ENCODE measurements around the gene GPN2. TPM values are rescaled to one million over a fixed set of nuclear protein-coding genes. Genes with fewer than 3 reads are reported as not detected.
A peak's percentile ranks its signal among the peaks of the same experiment; 100 is the strongest.

Gene GPN2
- polyA plus RNA-seq, 1 donor (not counting 4 experiments of a cell fraction or from before 2014, with no cell fraction given) = 31.9 TPM

DNA sequence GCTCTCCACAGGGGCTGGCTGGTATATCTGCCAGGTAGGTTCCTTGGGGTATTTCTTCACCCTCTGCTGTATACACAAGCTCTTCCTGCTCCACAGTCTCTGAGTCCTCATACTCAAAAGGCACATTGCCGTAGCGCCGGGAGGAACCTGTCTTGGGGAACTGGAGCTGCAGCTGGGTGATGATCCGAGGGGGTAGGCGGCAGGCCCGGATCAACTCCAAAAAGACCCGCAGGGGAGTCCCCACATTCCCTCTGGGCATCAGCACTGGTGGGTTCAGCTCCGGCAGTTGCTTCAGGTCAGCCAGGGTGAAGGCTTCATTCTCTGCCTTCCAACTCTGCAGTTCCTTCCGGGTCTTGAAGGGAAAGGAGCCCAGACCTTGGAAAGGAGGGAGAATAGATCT is 7.3 kb upstream of the GPN2 start:
- H3K36me3 ChIP-seq (ENCODE audit: control insufficient read depth in 2 of 2, extremely low read depth in 1 of 2, insufficient read depth in 2 of 2, low read length in 2 of 2) = peaks cover 9 to 15% of the 10 kb centered on the region in 2 experiments
- no peak overlapping the region for H2AFZ ChIP-seq (ENCODE audit: control insufficient read depth, low read length)
- H3K27ac ChIP-seq (ENCODE audit: control insufficient read depth, insufficient read depth, low read length) = no peak overlapping the region
- H3K9me3 ChIP-seq (ENCODE audit: control insufficient read depth, low read depth, low read length) = no peaks in the 10 kb centered on the region
- no peak for FAIRE-seq
- no peaks in the 10 kb centered on the region for H3K27me3 ChIP-seq (ENCODE audit: control insufficient read depth, extremely low read depth, insufficient read depth, low read length)
- TF ChIP-seq EZH2 (IDR thresholded peaks at IDR 0.05; ENCODE audit: low read length) (no peak), CTCF (optimal IDR thresholded peaks at IDR 0.05 in 1 of 3, IDR thresholded peaks at IDR 0.05 in 1 of 3, conservative IDR thresholded peaks at IDR 0.05 in 1 of 3; ENCODE audit: extremely low read depth in 1 of 3, insufficient read depth in 2 of 3, low read length in 3 of 3) (no peak)
- dilution Hi-C loops (cut with MboI; ENCODE audit: extremely low pct_ligation_motif_present, low sequenced_read_pairs) = no loop called here
- no peak overlapping the region for H3K4me2 ChIP-seq (ENCODE audit: control insufficient read depth, extremely low read depth, insufficient read depth, low read depth, low read length)
- no peak overlapping the region for H3K4me3 ChIP-seq (ENCODE audit: control insufficient read depth in 2 of 3, extremely low read depth in 1 of 3, insufficient read depth in 2 of 3, low read depth in 1 of 3, low read length in 3 of 3)
- DNase-seq (ENCODE audit: low read depth, low spot score) = no peak
- H3K79me2 ChIP-seq (ENCODE audit: control insufficient read depth, insufficient read depth, low read length) = peaks cover 26% of the 10 kb centered on the region
- no peaks in the 10 kb centered on the region for H4K20me1 ChIP-seq (ENCODE audit: control insufficient read depth, extremely low read depth, insufficient read depth, low read length)
- no peak overlapping the region for H3K9ac ChIP-seq (ENCODE audit: control insufficient read depth, extremely low read depth, insufficient read depth, low read length)
- H3K4me1 ChIP-seq (ENCODE audit: control insufficient read depth, extremely low read depth, insufficient read depth, low read length) = peaks cover 27% of the 10 kb centered on the region
- H3K9me1 ChIP-seq (ENCODE audit: control insufficient read depth, extremely low read depth, insufficient read depth, low read length) = no peaks in the 10 kb centered on the region

DNA sequence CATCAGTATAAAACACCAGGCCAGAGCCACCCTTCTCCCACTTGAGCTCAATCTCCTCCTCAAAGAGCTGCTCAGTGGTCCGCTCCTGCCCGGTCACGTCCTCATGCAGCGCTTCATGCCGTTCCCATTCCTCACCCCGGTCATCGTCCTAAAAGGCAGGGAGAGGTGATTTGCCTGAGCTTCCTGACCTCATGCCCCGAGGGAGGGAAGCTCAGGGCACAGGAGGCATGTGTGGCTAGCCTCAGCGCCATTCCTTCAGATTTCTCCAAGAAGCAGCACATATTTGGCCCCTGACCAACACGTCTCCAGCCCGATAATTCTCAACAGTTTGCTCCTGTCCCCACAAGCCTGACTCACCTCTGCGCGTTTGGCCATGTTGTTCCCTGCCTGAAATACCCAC is 4.2 kb upstream of the GPN2 start:
- Histone ChIP-seq H3K4me2 (ENCODE audit: control insufficient read depth, extremely low read depth, insufficient read depth, low read depth, low read length) (peak overlapping the region; percentile 19), H3K9me3 (ENCODE audit: control insufficient read depth, low read depth, low read length) (no peaks in the 10 kb centered on the region), H3K27me3 (ENCODE audit: control insufficient read depth, extremely low read depth, insufficient read depth, low read length) (no peaks in the 10 kb centered on the region), H4K20me1 (ENCODE audit: control insufficient read depth, extremely low read depth, insufficient read depth, low read length) (no peaks in the 10 kb centered on the region), H3K27ac (ENCODE audit: control insufficient read depth, insufficient read depth, low read length) (no peak overlapping the region), H2AFZ (ENCODE audit: control insufficient read depth, low read length) (no peak overlapping the region), H3K4me1 (ENCODE audit: control insufficient read depth, extremely low read depth, insufficient read depth, low read length) (peaks cover 27% of the 10 kb centered on the region), H3K9me1 (ENCODE audit: control insufficient read depth, extremely low read depth, insufficient read depth, low read length) (no peaks in the 10 kb centered on the region), H3K79me2 (ENCODE audit: control insufficient read depth, insufficient read depth, low read length) (peaks cover 27% of the 10 kb centered on the region), H3K4me3 (ENCODE audit: control insufficient read depth in 2 of 3, extremely low read depth in 1 of 3, insufficient read depth in 2 of 3, low read depth in 1 of 3, low read length in 3 of 3) (no peak overlapping the region), H3K9ac (ENCODE audit: control insufficient read depth, extremely low read depth, insufficient read depth, low read length) (no peak overlapping the region), H3K36me3 (ENCODE audit: control insufficient read depth in 2 of 2, extremely low read depth in 1 of 2, insufficient read depth in 2 of 2, low read length in 2 of 2) (peaks cover 11 to 16% of the 10 kb centered on the region in 2 experiments)
- FAIRE-seq (peak; percentile 68), DNase-seq (ENCODE audit: low read depth, low spot score) (no peak)
- dilution Hi-C loops (cut with MboI; ENCODE audit: extremely low pct_ligation_motif_present, low sequenced_read_pairs) = no loop called here
- TF ChIP-seq CTCF (optimal IDR thresholded peaks at IDR 0.05 in 1 of 3, IDR thresholded peaks at IDR 0.05 in 1 of 3, conservative IDR thresholded peaks at IDR 0.05 in 1 of 3; ENCODE audit: extremely low read depth in 1 of 3, insufficient read depth in 2 of 3, low read length in 3 of 3) = no peak
- TF ChIP-seq EZH2 (IDR thresholded peaks at IDR 0.05; ENCODE audit: low read length) = no peak

Data from keratinocyte (primary cell).